ENCODE results near the gene SCAMP2. TPM values are rescaled to one million over a fixed set of nuclear protein-coding genes. Genes with fewer than 3 reads are reported as not detected.

SCAMP2 gene
- total and polyA plus RNA-seq, 10 of the 15 experiments (the other 5 are each of a cell fraction or from before 2014, with no cell fraction given) = 10.9 to 158 (median 99.6) TPM

GRCh38 chr15:74872702-74873035 is 496 bp downstream of the SCAMP2 start:
- Histone ChIP-seq H3K27ac (ENCODE audit: control insufficient read depth, insufficient read depth) (peak overlapping the region; percentile 94), H3K9me3 (replicated peaks; ENCODE audit: control insufficient read depth, insufficient read depth, low read length) (peaks cover 7% of the 10 kb centered on the region), H3K79me2 (ENCODE audit: control insufficient read depth, insufficient read depth, low read length) (peaks cover 50% of the 10 kb centered on the region), H2AFZ (ENCODE audit: control insufficient read depth, low read depth, low read length) (peak overlapping the region; percentile 83), H3K9ac (ENCODE audit: control insufficient read depth, insufficient read depth, low read length) (peak overlapping the region; percentile 70), H3K4me2 (ENCODE audit: control insufficient read depth, insufficient read depth) (peak overlapping the region; percentile 79), H3K36me3 (ENCODE audit: control insufficient read depth in 2 of 2, insufficient read depth in 2 of 2, low read length in 1 of 2) (peaks cover under 1 to 9% of the 10 kb centered on the region in 2 experiments; a peak in 1 of 4 replicates), H4K20me1 (ENCODE audit: control insufficient read depth, insufficient read depth) (no peaks in the 10 kb centered on the region), H3K4me3 (peak overlapping the region; percentile 93), H3K27me3 (replicated peaks in 1 of 2; ENCODE audit: control insufficient read depth in 2 of 2, insufficient read depth in 2 of 2, low read length in 1 of 2) (no peaks in the 10 kb centered on the region), H3K4me1 (ENCODE audit: control insufficient read depth, insufficient read depth, low read length) (peaks cover 34% of the 10 kb centered on the region)
- CTCF ChIA-PET = interaction anchor here (1.7 to 11.2 kb wide), 2 partner anchors 11 to 27 kb away, joined by 11 to 129 read pairs; no protein-coding TSS in a partner anchor
- RAD21 ChIA-PET (ENCODE audit: unreplicated experiment) = interaction anchor here (0.8 to 3.7 kb wide), 4 partner anchors 11 to 101 kb away, joined by 3 to 29 read pairs (median 8); no protein-coding TSS in a partner anchor
- in situ Hi-C loops (cut with MboI) = no loop called here
- FAIRE-seq (no peak), ATAC-seq (no peak), DNase-seq (ENCODE audit: low read depth, low spot score) (no peak)
- WGBS (ENCODE audit: insufficient coverage, insufficient replicate concordance, low lambda C conversion rate, missing lambda C conversion rate) = 2% methylated on average over 11 of the region's 11 CpGs
- BruUV-seq (replicated peaks) = no TSS peak
- POLR2A ChIA-PET = interaction anchor here (0.6 to 2.4 kb wide), 9 partner anchors 10 to 85 kb away, joined by 3 to 6 read pairs (median 4); no protein-coding TSS in a partner anchor
- intact Hi-C loops (cut with micrococcal nuclease; ENCODE audit: unreplicated experiment) = no loop called here
- no peak for TF ChIP-seq EED (IDR thresholded peaks at IDR 0.05; ENCODE audit: low read depth)
- 0 out of 2 replicates have a peak, but pooled peaks have one; percentile 12 for TF ChIP-seq BACH1 (IDR thresholded peaks at IDR 0.05; ENCODE audit: borderline replicate concordance)
- TF ChIP-seq MXI1 (IDR thresholded peaks at IDR 0.05; ENCODE audit: low read depth, low read length) = 0 out of 2 replicates have a peak, but pooled peaks have one; percentile 33
- no peak for TF ChIP-seq MTA3 (IDR thresholded peaks at IDR 0.05; ENCODE audit: borderline replicate concordance, low read length)
- TF ChIP-seq MYC (IDR thresholded peaks at IDR 0.05; ENCODE audit: insufficient read depth, insufficient read length, insufficient replicate concordance, low read length, severe bottlenecking) = peak; percentile 47
- SMC1A ChIA-PET (ENCODE audit: uncharacterized antibody, unreplicated experiment) = interaction anchor here (1.2 to 6.5 kb wide), 3 partner anchors 11 to 95 kb away, joined by 3 to 65 read pairs (median 52); no protein-coding TSS in a partner anchor
